Fibroblast of skin of abdomen (primary cell): ENCODE data around the gene SFT2D3.

Experiments
- DNase-seq: peaks from one replicate; pipeline ENCODE4 v3.0.0-alpha.2; 2013

SFT2D3 gene

GRCh38 chr2:127707890-127708648 is 6.8 kb downstream of the SFT2D3 start:
- no peak for DNase-seq

GRCh38 chr2:127709336-127709735 is 8.0 kb downstream of the SFT2D3 start:
- no peak for DNase-seq

GRCh38 chr2:127712999-127713398 is 11.7 kb downstream of the SFT2D3 start:
- no peak for DNase-seq

- DNase-seq: no peak
Observed at GRCh38 chr2:127713562-127713961, 12.3 kb downstream of the SFT2D3 start.

GRCh38 chr2:127715778-127716449 is 14.6 kb downstream of the SFT2D3 start:
- DNase-seq: no peak

GRCh38 chr2:127718271-127718670 is 17.0 kb downstream of the SFT2D3 start:
- no peak for DNase-seq

GRCh38 chr2:127719301-127720218 is 18.3 kb downstream of the SFT2D3 start:
- no peak for DNase-seq

GRCh38 chr2:127721311-127721977 is 20.1 kb downstream of the SFT2D3 start:
- DNase-seq: peak; percentile 19

GRCh38 chr2:127721978-127722355 is 20.7 kb downstream of the SFT2D3 start:
- no peak for DNase-seq

- no peak for DNase-seq
Observed at GRCh38 chr2:127722807-127723206, 21.5 kb downstream of the SFT2D3 start.

- DNase-seq: no peak
Observed at GRCh38 chr2:127726158-127726880, 25.0 kb downstream of the SFT2D3 start.

- no peak for DNase-seq
Observed at GRCh38 chr2:127733113-127733815, 32.0 kb downstream of the SFT2D3 start.

- peak; percentile 26 for DNase-seq
Observed at GRCh38 chr2:127733816-127734537, 32.7 kb downstream of the SFT2D3 start.

- no peak for DNase-seq
Observed at GRCh38 chr2:127735044-127735443, 33.7 kb downstream of the SFT2D3 start.

GRCh38 chr2:127735537-127736399 is 34.5 kb downstream of the SFT2D3 start:
- no peak for DNase-seq

- no peak for DNase-seq
Observed at GRCh38 chr2:127737892-127738291, 36.6 kb downstream of the SFT2D3 start.

- DNase-seq: no peak
Observed at GRCh38 chr2:127739800-127740199, 38.5 kb downstream of the SFT2D3 start.

- DNase-seq: no peak
Observed at GRCh38 chr2:127740665-127741288, 39.5 kb downstream of the SFT2D3 start.

- no peak for DNase-seq
Observed at GRCh38 chr2:127743477-127744026, 42.3 kb downstream of the SFT2D3 start.
